ENCODE results near the gene ARSI.

Gene ARSI

GRCh38 chr5:150264667-150265603, 37.8 kb downstream of the ARSI start:
- no peak for DNase-seq (ENCODE audit: low read depth)
- TF ChIP-seq, protein P1, sequence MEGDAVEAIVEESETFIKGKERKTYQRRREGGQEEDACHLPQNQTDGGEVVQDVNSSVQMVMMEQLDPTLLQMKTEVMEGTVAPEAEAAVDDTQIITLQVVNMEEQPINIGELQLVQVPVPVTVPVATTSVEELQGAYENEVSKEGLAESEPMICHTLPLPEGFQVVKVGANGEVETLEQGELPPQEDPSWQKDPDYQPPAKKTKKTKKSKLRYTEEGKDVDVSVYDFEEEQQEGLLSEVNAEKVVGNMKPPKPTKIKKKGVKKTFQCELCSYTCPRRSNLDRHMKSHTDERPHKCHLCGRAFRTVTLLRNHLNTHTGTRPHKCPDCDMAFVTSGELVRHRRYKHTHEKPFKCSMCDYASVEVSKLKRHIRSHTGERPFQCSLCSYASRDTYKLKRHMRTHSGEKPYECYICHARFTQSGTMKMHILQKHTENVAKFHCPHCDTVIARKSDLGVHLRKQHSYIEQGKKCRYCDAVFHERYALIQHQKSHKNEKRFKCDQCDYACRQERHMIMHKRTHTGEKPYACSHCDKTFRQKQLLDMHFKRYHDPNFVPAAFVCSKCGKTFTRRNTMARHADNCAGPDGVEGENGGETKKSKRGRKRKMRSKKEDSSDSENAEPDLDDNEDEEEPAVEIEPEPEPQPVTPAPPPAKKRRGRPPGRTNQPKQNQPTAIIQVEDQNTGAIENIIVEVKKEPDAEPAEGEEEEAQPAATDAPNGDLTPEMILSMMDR (IDR thresholded peaks at IDR 0.05; ENCODE audit: insufficient read depth, low read depth, low read length, missing control alignments): no peak
- no peak overlapping the region for H3K4me3 ChIP-seq (ENCODE audit: low read length)

GRCh38 chr5:150263801-150264621, 38.7 kb downstream of the ARSI start:
- no peak overlapping the region for H3K4me3 ChIP-seq (ENCODE audit: low read length)
- DNase-seq (ENCODE audit: low read depth): peak; percentile 97
- TF ChIP-seq, protein P1 (IDR thresholded peaks at IDR 0.05; ENCODE audit: insufficient read depth, low read depth, low read length, missing control alignments): no peak

GRCh38 chr5:150263375-150263775, 39.3 kb downstream of the ARSI start:
- H3K4me3 ChIP-seq (ENCODE audit: low read length): no peak overlapping the region
- DNase-seq (ENCODE audit: low read depth): no peak
- TF ChIP-seq, protein P1 (IDR thresholded peaks at IDR 0.05; ENCODE audit: insufficient read depth, low read depth, low read length, missing control alignments): no peak

DNA sequence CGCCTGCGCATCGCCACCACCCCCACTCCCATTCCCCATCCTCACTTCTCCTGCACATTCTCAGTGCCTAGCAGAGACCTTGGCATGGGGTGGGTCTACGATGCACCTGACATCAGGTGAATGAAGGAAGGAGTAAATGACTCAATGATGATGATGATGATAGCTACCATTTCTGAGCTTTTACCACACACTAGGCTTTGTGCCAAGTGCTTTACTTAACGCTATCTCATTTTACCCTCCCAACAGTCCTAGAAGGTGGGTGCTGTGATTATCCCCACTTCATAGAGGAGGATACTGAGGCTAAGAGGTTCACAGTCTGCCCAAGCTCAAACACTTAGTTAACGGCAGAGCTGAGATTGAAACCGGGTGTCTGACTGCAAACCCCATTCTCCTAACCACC, 40.2 kb downstream of the ARSI start:
- TF ChIP-seq, protein P1 (IDR thresholded peaks at IDR 0.05; ENCODE audit: insufficient read depth, low read depth, low read length, missing control alignments): no peak
- no peak for DNase-seq (ENCODE audit: low read depth)
- no peak overlapping the region for H3K4me3 ChIP-seq (ENCODE audit: low read length)

DNA sequence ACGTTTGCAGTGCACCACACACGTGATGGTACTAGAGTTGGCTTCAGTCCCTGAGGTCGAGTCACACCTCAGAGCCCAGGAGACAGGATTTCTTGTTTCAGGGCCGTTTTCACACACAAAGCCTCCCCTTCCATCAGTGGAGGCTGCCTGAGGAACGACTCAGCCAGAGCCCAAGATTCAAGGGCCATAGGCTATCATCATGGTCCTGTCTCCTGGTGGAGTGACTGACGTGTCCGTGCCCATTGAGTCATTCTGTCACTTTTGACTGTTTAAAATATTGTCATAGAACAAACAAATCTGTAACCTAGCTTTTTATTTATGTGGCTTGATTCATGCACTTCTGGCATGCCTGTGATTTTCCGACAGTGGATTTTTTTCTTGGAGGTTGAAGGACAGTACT, 41.5 kb downstream of the ARSI start:
- no peak overlapping the region for H3K4me3 ChIP-seq (ENCODE audit: low read length)
- TF ChIP-seq, protein P1 (IDR thresholded peaks at IDR 0.05; ENCODE audit: insufficient read depth, low read depth, low read length, missing control alignments): no peak
- DNase-seq (ENCODE audit: low read depth): no peak

- H3K4me3 ChIP-seq (ENCODE audit: low read length): no peak overlapping the region
- DNase-seq (ENCODE audit: low read depth): no peak
- TF ChIP-seq, protein P1 (IDR thresholded peaks at IDR 0.05; ENCODE audit: insufficient read depth, low read depth, low read length, missing control alignments): no peak
Observed at GRCh38 chr5:150258130-150258529, 44.6 kb downstream of the ARSI start.
